ENCODE measurements around the gene DENND1A. TPM values are rescaled to one million over a fixed set of nuclear protein-coding genes. Genes with fewer than 3 reads are reported as not detected.
"Not testable (repeated sequence)": the region's sequence is repeated elsewhere in the genome, so short reads cannot be mapped to it uniquely, and the experiment has no call there.

The DENND1A gene
- total RNA-seq, 1 donor from 2014 or later: 12.6 TPM

- no peak for ATAC-seq (ENCODE audit: poor library complexity)
- no peak for DNase-seq
- intact Hi-C loops (cut with DNase I): no loop called here
Measured at GRCh38 chr9:123761905-123762605, 167.9 kb downstream of the DENND1A start.

- intact Hi-C loops (cut with DNase I): no loop called here
- ATAC-seq (ENCODE audit: poor library complexity) (peak; percentile 38), DNase-seq (no peak)
Measured at GRCh38 chr9:123757960-123758359, 172.0 kb downstream of the DENND1A start.

- ATAC-seq (ENCODE audit: poor library complexity) (peak; percentile 77), DNase-seq (no peak)
- intact Hi-C loops (cut with DNase I): no loop called here
Measured at GRCh38 chr9:123757547-123757946, 172.4 kb downstream of the DENND1A start.

GRCh38 chr9:123756484-123757106 lies 173.3 kb downstream of the DENND1A start:
- ATAC-seq (ENCODE audit: poor library complexity): no peak
- intact Hi-C loops (cut with DNase I): no loop called here
- no peak for DNase-seq

GRCh38 chr9:123753669-123754258 lies 176.2 kb downstream of the DENND1A start:
- intact Hi-C loops (cut with DNase I): no loop called here
- no peak for DNase-seq
- no peak for ATAC-seq (ENCODE audit: poor library complexity)

GRCh38 chr9:123753016-123753415 lies 176.9 kb downstream of the DENND1A start:
- no peak for ATAC-seq (ENCODE audit: poor library complexity)
- intact Hi-C loops (cut with DNase I): no loop called here
- DNase-seq: no peak

GRCh38 chr9:123749580-123750202 lies 180.2 kb downstream of the DENND1A start:
- DNase-seq: no peak
- intact Hi-C loops (cut with DNase I): no loop called here
- ATAC-seq (ENCODE audit: poor library complexity): no peak

- no peak for ATAC-seq (ENCODE audit: poor library complexity)
- intact Hi-C loops (cut with DNase I): no loop called here
Measured at GRCh38 chr9:123746765-123747164, 183.2 kb downstream of the DENND1A start.

GRCh38 chr9:123745933-123746332 lies 184.0 kb downstream of the DENND1A start:
- ATAC-seq (ENCODE audit: poor library complexity): no peak
- DNase-seq: no peak
- intact Hi-C loops (cut with DNase I): no loop called here

More at GRCh38 chr9:123746765-123747164, 183.2 kb downstream of the DENND1A start:
- DNase-seq: no peak

GRCh38 chr9:123745451-123745850 lies 184.5 kb downstream of the DENND1A start:
- intact Hi-C loops (cut with DNase I): no loop called here
- no peak for ATAC-seq (ENCODE audit: poor library complexity)
- no peak for DNase-seq

GRCh38 chr9:123743737-123744136 lies 186.2 kb downstream of the DENND1A start:
- intact Hi-C loops (cut with DNase I): no loop called here
- ATAC-seq (ENCODE audit: poor library complexity): no peak
- DNase-seq: no peak

- DNase-seq (peak; percentile 59), ATAC-seq (ENCODE audit: poor library complexity) (peak; percentile 89)
- intact Hi-C loops (cut with DNase I): no loop called here
Measured at GRCh38 chr9:123742009-123742767, 187.7 kb downstream of the DENND1A start.

- ATAC-seq (ENCODE audit: poor library complexity) (no peak), DNase-seq (no peak)
- intact Hi-C loops (cut with DNase I): no loop called here
Measured at GRCh38 chr9:123741214-123741613, 188.7 kb downstream of the DENND1A start.

- intact Hi-C loops (cut with DNase I): no loop called here
- ATAC-seq (ENCODE audit: poor library complexity) (no peak), DNase-seq (no peak)
Measured at GRCh38 chr9:123739902-123740301, 190.0 kb downstream of the DENND1A start.

GRCh38 chr9:123739387-123739786 lies 190.5 kb downstream of the DENND1A start:
- ATAC-seq (ENCODE audit: poor library complexity) (no peak), DNase-seq (no peak)
- intact Hi-C loops (cut with DNase I): no loop called here

GRCh38 chr9:123738648-123739047 lies 191.3 kb downstream of the DENND1A start:
- no peak for ATAC-seq (ENCODE audit: poor library complexity)
- intact Hi-C loops (cut with DNase I): no loop called here
- DNase-seq: no peak

- ATAC-seq (ENCODE audit: poor library complexity) (no peak), DNase-seq (no peak)
- intact Hi-C loops (cut with DNase I): no loop called here
Measured at GRCh38 chr9:123735376-123735775, 194.6 kb downstream of the DENND1A start.

GRCh38 chr9:123728571-123728970 lies 201.4 kb downstream of the DENND1A start:
- intact Hi-C loops (cut with DNase I): loop anchor here (10.0 kb wide), 1 partner anchor 306 kb away; no protein-coding TSS in a partner anchor
- not testable (repeated sequence) for ATAC-seq (ENCODE audit: poor library complexity); DNase-seq

- intact Hi-C loops (cut with DNase I): loop anchor here (10.0 kb wide), 1 partner anchor 307 kb away; no protein-coding TSS in a partner anchor
- DNase-seq (no peak), ATAC-seq (ENCODE audit: poor library complexity) (no peak)
Measured at GRCh38 chr9:123727332-123727731, 202.6 kb downstream of the DENND1A start.
